ENCODE measurements around the gene KCNJ12.
"Not testable (repeated sequence)": the region's sequence is repeated elsewhere in the genome, so short reads cannot be mapped to it uniquely, and the experiment has no call there.

GRCh38 chr17:21426246-21426645 is 50.1 kb downstream of the KCNJ12 start:
- TF ChIP-seq POLR2A (IDR thresholded peaks at IDR 0.05); CTCF (IDR thresholded peaks at IDR 0.05); POLR2AphosphoS5 (IDR thresholded peaks at IDR 0.05); EP300 (IDR thresholded peaks at IDR 0.05; ENCODE audit: low read depth): not testable (repeated sequence)

Data from transverse colon (tissue), 4 donors.